WTC11 (cell line): ENCODE results near the gene STH. TPM values are rescaled to one million over a fixed set of nuclear protein-coding genes. Genes with fewer than 3 reads are reported as not detected.

Experiments used
- ATAC-seq: fragments of 200-7000 bp; cut with Tn5 transposase; 2 replicates; pipeline ENCODE4 v1.10.0; 2021; ENCODE audit warnings: mild to moderate bottlenecking, moderate library complexity
- CTCF ChIA-PET: fragments of 300-600 bp; sonication (Branson Sonifier 250); formaldehyde crosslinking; loops from one replicate; lab custom pipeline; 2021; ENCODE audit warnings: antibody characterized with exemption; lab: Charles Lee
- POLR2A ChIA-PET: fragments of 350-600 bp; sonication (Branson Sonifier 250); formaldehyde crosslinking; loops from one replicate; lab custom pipeline; 2021; ENCODE audit warnings: antibody characterized with exemption; lab: Charles Lee
- DNase-seq: peaks from one replicate; pipeline ENCODE4 v3.0.0; 2021; ENCODE audit warnings: low spot score
- H3K27ac Mint-ChIP-seq: 2 replicates; pipeline ENCODE4 v1.8.0; 2021; ENCODE audit warnings: mixed read lengths
- H3K27me3 Mint-ChIP-seq: 2 replicates; pipeline ENCODE4 v1.8.0; 2021; ENCODE audit warnings: low read depth, mild to moderate bottlenecking, moderate library complexity, mixed read lengths
- H3K36me3 Mint-ChIP-seq: 2 replicates; pipeline ENCODE4 v1.8.0; 2021; ENCODE audit warnings: mixed read lengths
- H3K4me1 Mint-ChIP-seq: 2 replicates; pipeline ENCODE4 v1.8.0; 2022; ENCODE audit warnings: mixed read lengths
- H3K4me3 Mint-ChIP-seq: 2 replicates; pipeline ENCODE4 v1.8.0; 2021; ENCODE audit warnings: mild to moderate bottlenecking, moderate library complexity, mixed read lengths
- H3K9me3 Mint-ChIP-seq: 2 replicates; pipeline ENCODE4 v1.8.0; 2021; ENCODE audit warnings: mixed read lengths
- ARID4B ChIP-seq: sonication (generic); formaldehyde crosslinking; IDR thresholded peaks from 2 replicates; pipeline ENCODE4 v1.8.0; 2023; ENCODE audit warnings: missing genetic modification reagents, mild to moderate bottlenecking, borderline replicate concordance
- ATF1 ChIP-seq: sonication (generic); formaldehyde crosslinking; IDR thresholded peaks from 2 replicates; pipeline ENCODE4 v1.8.1; 2023; ENCODE audit warnings: mild to moderate bottlenecking, moderate library complexity, missing genetic modification reagents
- ATF2 ChIP-seq: sonication (generic); formaldehyde crosslinking; IDR thresholded peaks from 2 replicates; pipeline ENCODE4 v1.8.1; 2022; ENCODE audit warnings: low read depth, missing genetic modification reagents, borderline replicate concordance
- NR3C1 ChIP-seq: sonication (generic); formaldehyde crosslinking; conservative IDR thresholded peaks from 2 replicates; pipeline ENCODE4 v1.8.1; 2023; ENCODE audit warnings: low read depth, mild to moderate bottlenecking, missing genetic modification reagents
- SMAD3 ChIP-seq: sonication (generic); formaldehyde crosslinking; IDR thresholded peaks from 2 replicates; pipeline ENCODE4 v1.8.0; 2022; ENCODE audit warnings: missing genetic modification reagents, mild to moderate bottlenecking, borderline replicate concordance
- TP53 ChIP-seq: sonication (generic); formaldehyde crosslinking; IDR thresholded peaks from 2 replicates; pipeline ENCODE4 v1.8.1; 2023; ENCODE audit warnings: mild to moderate bottlenecking, missing genetic modification reagents
- ZNF138 ChIP-seq: sonication (generic); formaldehyde crosslinking; conservative IDR thresholded peaks from 2 replicates; pipeline ENCODE4 v1.8.1; 2022; ENCODE audit warnings: mild to moderate bottlenecking, moderate library complexity, missing genetic modification reagents
- ZNF317 ChIP-seq: sonication (generic); formaldehyde crosslinking; IDR thresholded peaks from 2 replicates; pipeline ENCODE4 v1.8.1; 2023; ENCODE audit warnings: low read depth, mild to moderate bottlenecking, moderate library complexity, missing genetic modification reagents, borderline replicate concordance
- ZNF512 ChIP-seq: sonication (generic); formaldehyde crosslinking; IDR thresholded peaks from 2 replicates; pipeline ENCODE4 v1.8.1; 2022; ENCODE audit warnings: missing genetic modification reagents, borderline replicate concordance
- total RNA-seq: library from RNA; stranded (reverse); gene quantifications from 3 replicates; pipeline ENCODE4 v1.2.3, GENCODE V29; 2021
- TF ChIP-seq, protein P1 (sequence below): fragments of 250-450 bp; sonication (Bioruptor Pico); IDR thresholded peaks from 2 replicates; pipeline ENCODE4 v1.9.0; 2021; ENCODE audit warnings: mild to moderate bottlenecking
- TF ChIP-seq, protein P2 (sequence below): fragments of 250-450 bp; sonication (Bioruptor Pico); IDR thresholded peaks from 2 replicates; pipeline ENCODE4 v2.1.2; 2022; ENCODE audit warnings: mild to moderate bottlenecking, moderate library complexity

STH gene
- total RNA-seq, 1 experiment from 2014 or later, result not detected

DNA sequence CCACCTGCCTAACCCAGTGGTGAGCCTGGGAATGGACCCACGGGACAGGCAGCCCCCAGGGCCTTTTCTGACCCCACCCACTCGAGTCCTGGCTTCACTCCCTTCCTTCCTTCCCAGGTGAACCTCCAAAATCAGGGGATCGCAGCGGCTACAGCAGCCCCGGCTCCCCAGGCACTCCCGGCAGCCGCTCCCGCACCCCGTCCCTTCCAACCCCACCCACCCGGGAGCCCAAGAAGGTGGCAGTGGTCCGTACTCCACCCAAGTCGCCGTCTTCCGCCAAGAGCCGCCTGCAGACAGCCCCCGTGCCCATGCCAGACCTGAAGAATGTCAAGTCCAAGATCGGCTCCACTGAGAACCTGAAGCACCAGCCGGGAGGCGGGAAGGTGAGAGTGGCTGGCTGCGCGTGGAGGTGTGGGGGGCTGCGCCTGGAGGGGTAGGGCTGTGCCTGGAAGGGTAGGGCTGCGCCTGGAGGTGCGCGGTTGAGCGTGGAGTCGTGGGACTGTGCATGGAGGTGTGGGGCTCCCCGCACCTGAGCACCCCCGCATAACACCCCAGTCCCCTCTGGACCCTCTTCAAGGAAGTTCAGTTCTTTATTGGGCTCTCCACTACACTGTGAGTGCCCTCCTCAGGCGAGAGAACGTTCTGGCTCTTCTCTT, 2.6 kb upstream of the STH start:
- CTCF ChIA-PET, result interaction anchor here (1.9 kb wide), 1 partner anchor 25 kb away, joined by 10 read pairs; no protein-coding TSS in a partner anchor
- no peak for DNase-seq

GRCh38 chr17:45997166-45997565, 1.9 kb upstream of the STH start:
- Mint-ChIP-seq H3K4me3 (no peak overlapping the region), H3K9me3 (no peaks in the 10 kb centered on the region), H3K4me1 (peaks cover 12% of the 10 kb centered on the region; the same call in 1 of the 2 replicates), H3K27ac (no peak overlapping the region), H3K36me3 (no peaks in the 10 kb centered on the region), H3K27me3 (no peaks in the 10 kb centered on the region)
- DNase-seq, result no peak
- ATAC-seq, result no peak
- ChIA-PET CTCF (no interaction called here), POLR2A (no interaction called here)
- no peak for TF ChIP-seq ATF2
- TF ChIP-seq ATF1, result no peak
- no peak for TF ChIP-seq ZNF317
- TF ChIP-seq, protein P1, sequence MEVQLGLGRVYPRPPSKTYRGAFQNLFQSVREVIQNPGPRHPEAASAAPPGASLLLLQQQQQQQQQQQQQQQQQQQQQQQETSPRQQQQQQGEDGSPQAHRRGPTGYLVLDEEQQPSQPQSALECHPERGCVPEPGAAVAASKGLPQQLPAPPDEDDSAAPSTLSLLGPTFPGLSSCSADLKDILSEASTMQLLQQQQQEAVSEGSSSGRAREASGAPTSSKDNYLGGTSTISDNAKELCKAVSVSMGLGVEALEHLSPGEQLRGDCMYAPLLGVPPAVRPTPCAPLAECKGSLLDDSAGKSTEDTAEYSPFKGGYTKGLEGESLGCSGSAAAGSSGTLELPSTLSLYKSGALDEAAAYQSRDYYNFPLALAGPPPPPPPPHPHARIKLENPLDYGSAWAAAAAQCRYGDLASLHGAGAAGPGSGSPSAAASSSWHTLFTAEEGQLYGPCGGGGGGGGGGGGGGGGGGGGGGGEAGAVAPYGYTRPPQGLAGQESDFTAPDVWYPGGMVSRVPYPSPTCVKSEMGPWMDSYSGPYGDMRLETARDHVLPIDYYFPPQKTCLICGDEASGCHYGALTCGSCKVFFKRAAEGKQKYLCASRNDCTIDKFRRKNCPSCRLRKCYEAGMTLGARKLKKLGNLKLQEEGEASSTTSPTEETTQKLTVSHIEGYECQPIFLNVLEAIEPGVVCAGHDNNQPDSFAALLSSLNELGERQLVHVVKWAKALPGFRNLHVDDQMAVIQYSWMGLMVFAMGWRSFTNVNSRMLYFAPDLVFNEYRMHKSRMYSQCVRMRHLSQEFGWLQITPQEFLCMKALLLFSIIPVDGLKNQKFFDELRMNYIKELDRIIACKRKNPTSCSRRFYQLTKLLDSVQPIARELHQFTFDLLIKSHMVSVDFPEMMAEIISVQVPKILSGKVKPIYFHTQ (CRISPR knock-in tag), result no peak
- no peak for TF ChIP-seq NR3C1 (CRISPR knock-in tag)
- TF ChIP-seq ZNF138 (CRISPR knock-in tag), result no peak
- TF ChIP-seq, protein P2, sequence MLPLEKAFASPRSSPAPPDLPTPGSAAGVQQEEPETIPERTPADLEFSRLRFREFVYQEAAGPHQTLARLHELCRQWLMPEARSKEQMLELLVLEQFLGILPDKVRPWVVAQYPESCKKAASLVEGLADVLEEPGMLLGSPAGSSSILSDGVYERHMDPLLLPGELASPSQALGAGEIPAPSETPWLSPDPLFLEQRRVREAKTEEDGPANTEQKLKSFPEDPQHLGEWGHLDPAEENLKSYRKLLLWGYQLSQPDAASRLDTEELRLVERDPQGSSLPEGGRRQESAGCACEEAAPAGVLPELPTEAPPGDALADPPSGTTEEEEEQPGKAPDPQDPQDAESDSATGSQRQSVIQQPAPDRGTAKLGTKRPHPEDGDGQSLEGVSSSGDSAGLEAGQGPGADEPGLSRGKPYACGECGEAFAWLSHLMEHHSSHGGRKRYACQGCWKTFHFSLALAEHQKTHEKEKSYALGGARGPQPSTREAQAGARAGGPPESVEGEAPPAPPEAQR, result no peak
- TF ChIP-seq ARID4B (CRISPR knock-in tag), result no peak
- no peak for TF ChIP-seq SMAD3
- no peak for TF ChIP-seq TP53 (CRISPR knock-in tag)

More for the DNA sequence above, 2.6 kb upstream of the STH start:
- POLR2A ChIA-PET, result no interaction called here
- ATAC-seq, result no peak
- no peaks in the 10 kb centered on the region for H3K36me3 Mint-ChIP-seq
- H3K27me3 Mint-ChIP-seq, result no peaks in the 10 kb centered on the region
- H3K4me3 Mint-ChIP-seq, result no peak overlapping the region
- H3K4me1 Mint-ChIP-seq, result peaks cover 12% of the 10 kb centered on the region; the same call in 1 of the 2 replicates
- no peak overlapping the region for H3K27ac Mint-ChIP-seq
- TF ChIP-seq ZNF512 (no peak), ATF1 (no peak)
- H3K9me3 Mint-ChIP-seq, result no peaks in the 10 kb centered on the region
